NCI-H345 treated with DMSO at 0.1 percent for 48 hours (cell line): ENCODE measurements around the gene KCNIP3.
"Not testable (repeated sequence)": the region's sequence is repeated elsewhere in the genome, so short reads cannot be mapped to it uniquely, and the experiment has no call there.

Experiments used
- DNase-seq: peaks from one replicate; lab custom pipeline; 2025; ENCODE audit not compliant: unreplicated experiment; lab: John Stamatoyannopoulos, UW

Gene KCNIP3

GRCh38 chr2:95359501-95359930, 62.4 kb downstream of the KCNIP3 start:
- DNase-seq = no peak

- DNase-seq = no peak
Measured at GRCh38 chr2:95361216-95361980, 64.3 kb downstream of the KCNIP3 start.

GRCh38 chr2:95362486-95362885, 65.3 kb downstream of the KCNIP3 start:
- DNase-seq = no peak

- DNase-seq = no peak
Measured at GRCh38 chr2:95366514-95366913, 69.4 kb downstream of the KCNIP3 start.

- no peak for DNase-seq
Measured at GRCh38 chr2:95372216-95372829, 75.2 kb downstream of the KCNIP3 start.

- DNase-seq = no peak
Measured at GRCh38 chr2:95372845-95373244, 75.7 kb downstream of the KCNIP3 start.

- DNase-seq = no peak
Measured at GRCh38 chr2:95374029-95374428, 76.9 kb downstream of the KCNIP3 start.

GRCh38 chr2:95374451-95374920, 77.3 kb downstream of the KCNIP3 start:
- DNase-seq = no peak

GRCh38 chr2:95374921-95375471, 77.8 kb downstream of the KCNIP3 start:
- DNase-seq = no peak

GRCh38 chr2:95375532-95376150, 78.5 kb downstream of the KCNIP3 start:
- no peak for DNase-seq

- no peak for DNase-seq
Measured at GRCh38 chr2:95376311-95377215, 79.4 kb downstream of the KCNIP3 start.

- DNase-seq = no peak
Measured at GRCh38 chr2:95377216-95378123, 80.3 kb downstream of the KCNIP3 start.

GRCh38 chr2:95378281-95378680, 81.1 kb downstream of the KCNIP3 start:
- not testable (repeated sequence) for DNase-seq

- no peak for DNase-seq
Measured at GRCh38 chr2:95379371-95379831, 82.3 kb downstream of the KCNIP3 start.

GRCh38 chr2:95380280-95380679, 83.1 kb downstream of the KCNIP3 start:
- DNase-seq = no peak

GRCh38 chr2:95380731-95381130, 83.6 kb downstream of the KCNIP3 start:
- no peak for DNase-seq

- DNase-seq = no peak
Measured at GRCh38 chr2:95381212-95382191, 84.4 kb downstream of the KCNIP3 start.

GRCh38 chr2:95382192-95382591, 85.0 kb downstream of the KCNIP3 start:
- DNase-seq = no peak
